GM12878 (cell line): ENCODE measurements around the gene E2F1.

Source experiments
- CTCF ChIP-seq, 3 experiments: IDR thresholded peaks in 2 of 3; conservative IDR thresholded peaks in 1 of 3; 2 replicates each; pipeline ENCODE4 v1.5.1; 2011; ENCODE audit warnings: low read depth in 3 of 3, low read length in 3 of 3, mild to moderate bottlenecking in 3 of 3, control low read depth in 2 of 3, moderate library complexity in 2 of 3, inconsistent platforms in 1 of 3, mixed read lengths in 1 of 3; ENCODE audit not compliant: control insufficient read depth in 2 of 3, insufficient read depth in 1 of 3; ENCODE audit errors: extremely low read depth in 1 of 3
- FOXM1 ChIP-seq: IDR thresholded peaks from 2 replicates; pipeline ENCODE4 v1.6.1; 2012; ENCODE audit warnings: low read depth, mild to moderate bottlenecking, inconsistent platforms, low read length, moderate library complexity
- NR2C1 ChIP-seq: fragments of 450-650 bp; IDR thresholded peaks from 2 replicates; pipeline ENCODE4 v1.6.1; 2017; ENCODE audit warnings: antibody characterized with exemption, mild to moderate bottlenecking, moderate library complexity
- PKNOX1 ChIP-seq: fragments of 450-650 bp; IDR thresholded peaks from 2 replicates; pipeline ENCODE4 v1.6.1; 2016; ENCODE audit warnings: mild to moderate bottlenecking
- TAF1 ChIP-seq: IDR thresholded peaks from 2 replicates; pipeline ENCODE4 v1.6.1; 2011; ENCODE audit warnings: mild to moderate bottlenecking, low read depth, low read length, borderline replicate concordance
- TCF12 ChIP-seq: IDR thresholded peaks from 2 replicates; pipeline ENCODE4 v1.6.1; 2011; ENCODE audit warnings: low read depth, mild to moderate bottlenecking, low read length

GRCh38 chr20:33655164-33655563 is 31.0 kb downstream of the E2F1 start:
- TF ChIP-seq CTCF (IDR thresholded peaks at IDR 0.05 in 2 of 3, conservative IDR thresholded peaks at IDR 0.05 in 1 of 3; ENCODE audit: control insufficient read depth in 2 of 3, extremely low read depth in 1 of 3, insufficient read depth in 1 of 3, low read depth in 3 of 3, low read length in 3 of 3) (no peak), TAF1 (no peak), NR2C1 (no peak), TCF12 (no peak), PKNOX1 (no peak), FOXM1 (no peak)
